Mesendoderm (in vitro differentiated cells): Measurements from ENCODE around the gene CAPS2.

Experiments used
- DNase-seq: peaks from one replicate; pipeline ENCODE4 v3.0.0; 2013
- H2AK5ac ChIP-seq: 2 replicates; pipeline ENCODE4 v1.6.1; 2013; ENCODE audit warnings: low read length, inconsistent platforms
- H2BK120ac ChIP-seq: 2 replicates; pipeline ENCODE4 v1.6.1; 2013; ENCODE audit warnings: low read depth, mild to moderate bottlenecking, low read length, moderate library complexity, mixed read lengths
- H2BK15ac ChIP-seq: replicated peaks from 2 replicates; pipeline ENCODE4 v1.6.1; 2013; ENCODE audit warnings: low read depth, mild to moderate bottlenecking, moderate library complexity
- H2BK5ac ChIP-seq: 2 replicates; pipeline ENCODE4 v1.6.1; 2013; ENCODE audit warnings: low read length, inconsistent platforms
- H3K18ac ChIP-seq: 2 replicates; pipeline ENCODE4 v1.6.1; 2013; ENCODE audit warnings: mild to moderate bottlenecking, low read length, mixed read lengths
- H3K23ac ChIP-seq: one replicate; pipeline ENCODE4 v1.6.1; 2013; ENCODE audit warnings: low read length
- H3K27ac ChIP-seq: 2 replicates; pipeline ENCODE4 v1.5.1; 2013; ENCODE audit warnings: low read depth, mild to moderate bottlenecking, inconsistent platforms, low read length, moderate library complexity
- H3K27me3 ChIP-seq: 2 replicates; pipeline ENCODE4 v1.6.1; 2013; ENCODE audit warnings: low read length, control low read depth, mild to moderate bottlenecking, inconsistent platforms; ENCODE audit not compliant: insufficient read depth, poor library complexity
- H3K36me3 ChIP-seq: 2 replicates; pipeline ENCODE4 v1.6.1; 2013; ENCODE audit warnings: low read length, inconsistent platforms; ENCODE audit not compliant: control insufficient read depth, insufficient read depth
- H3K4ac ChIP-seq: one replicate; pipeline ENCODE4 v1.6.1; 2013; ENCODE audit warnings: low read depth, mild to moderate bottlenecking, low read length, moderate library complexity
- H3K4me1 ChIP-seq: 2 replicates; pipeline ENCODE4 v1.6.1; 2013; ENCODE audit warnings: low read depth, low read length, inconsistent platforms; ENCODE audit not compliant: control insufficient read depth
- H3K4me2 ChIP-seq: 2 replicates; pipeline ENCODE4 v1.6.1; 2013; ENCODE audit warnings: low read length
- H3K4me3 ChIP-seq: 2 replicates; pipeline ENCODE4 v1.5.1; 2013; ENCODE audit warnings: mild to moderate bottlenecking, low read length
- H3K56ac ChIP-seq: one replicate; pipeline ENCODE4 v1.6.1; 2013; ENCODE audit warnings: low read length
- H3K79me1 ChIP-seq: 2 replicates; pipeline ENCODE4 v1.6.1; 2013; ENCODE audit warnings: low read length, inconsistent platforms
- H3K79me2 ChIP-seq: 2 replicates; pipeline ENCODE4 v1.6.1; 2013; ENCODE audit warnings: mild to moderate bottlenecking, low read length; ENCODE audit not compliant: control insufficient read depth, insufficient read depth
- H3K9ac ChIP-seq: 2 replicates; pipeline ENCODE4 v1.6.1; 2013; ENCODE audit warnings: low read length, inconsistent platforms
- H4K5ac ChIP-seq: one replicate; pipeline ENCODE4 v1.6.1; 2013; ENCODE audit warnings: low read length
- H4K8ac ChIP-seq: one replicate; pipeline ENCODE4 v1.6.1; 2013; ENCODE audit warnings: low read depth, mild to moderate bottlenecking, control low read depth, low read length, moderate library complexity
- WGBS: extraction: QIAGEN DNeasy Blood & Tissue Kit; methylation state at CpG from one replicate; pipeline ENCODE4 v1.1.7; 2013; ENCODE audit warnings: low lambda C conversion rate, missing lambda C conversion rate; ENCODE audit not compliant: insufficient coverage; ENCODE audit errors: extremely low coverage; 5-methylcytosine and 5-hydroxymethylcytosine counted together

CAPS2 gene

DNA sequence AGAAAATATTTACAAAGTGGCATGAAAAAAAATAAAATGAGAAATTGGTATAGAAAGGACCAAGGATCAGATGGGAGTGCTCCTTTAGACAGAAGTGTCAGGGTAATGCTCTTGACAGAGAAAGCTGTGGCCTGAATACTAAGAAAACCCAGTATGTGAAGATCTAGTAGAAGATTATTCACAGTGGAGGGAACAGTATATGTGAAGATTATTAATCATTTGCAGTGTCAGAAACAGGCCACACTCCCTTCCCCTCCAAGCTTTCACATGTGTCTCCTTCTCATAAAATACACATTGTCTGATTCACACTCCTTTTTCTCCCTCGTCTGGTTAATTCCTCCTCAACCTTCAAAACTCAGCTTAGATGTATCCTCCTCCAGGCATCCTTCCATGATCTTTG is 41.3 kb downstream of the CAPS2 start:
- Histone ChIP-seq H3K4ac (no peak overlapping the region), H3K79me2 (no peaks in the 10 kb centered on the region), H3K27me3 (no peaks in the 10 kb centered on the region), H3K4me2 (no peak overlapping the region), H2BK15ac (no peak overlapping the region), H2BK5ac (no peak overlapping the region), H3K27ac (no peak overlapping the region), H3K79me1 (no peaks in the 10 kb centered on the region), H4K5ac (no peak overlapping the region), H3K23ac (no peak overlapping the region), H4K8ac (no peak overlapping the region), H3K4me3 (no peak overlapping the region), H3K36me3 (no peaks in the 10 kb centered on the region), H3K4me1 (no peaks in the 10 kb centered on the region), H2BK120ac (no peak overlapping the region), H3K9ac (no peak overlapping the region), H3K56ac (no peak overlapping the region), H3K18ac (no peak overlapping the region), H2AK5ac (no peak overlapping the region)
- no peak for DNase-seq
- WGBS, result no CpG with 5 or more reads among the region's 1 CpG

- Histone ChIP-seq H3K4me1 (no peaks in the 10 kb centered on the region), H3K23ac (no peak overlapping the region), H3K18ac (no peak overlapping the region), H2BK5ac (no peak overlapping the region), H3K27ac (no peak overlapping the region), H2AK5ac (no peak overlapping the region), H3K36me3 (no peaks in the 10 kb centered on the region), H4K5ac (no peak overlapping the region), H2BK120ac (no peak overlapping the region), H3K79me2 (no peaks in the 10 kb centered on the region), H3K9ac (no peak overlapping the region), H4K8ac (no peak overlapping the region), H3K79me1 (no peaks in the 10 kb centered on the region), H2BK15ac (no peak overlapping the region), H3K56ac (no peak overlapping the region), H3K4me3 (no peak overlapping the region), H3K27me3 (no peaks in the 10 kb centered on the region), H3K4me2 (no peak overlapping the region), H3K4ac (no peak overlapping the region)
- DNase-seq, result no peak
- no CpG with 5 or more reads among the region's 2 CpGs for WGBS
Measured at GRCh38 chr12:75275702-75276101, 54.4 kb downstream of the CAPS2 start.

- Histone ChIP-seq H3K9ac (no peak overlapping the region), H3K4me1 (no peaks in the 10 kb centered on the region), H3K4me3 (no peak overlapping the region), H3K23ac (no peak overlapping the region), H2BK120ac (no peak overlapping the region), H3K4ac (no peak overlapping the region), H4K8ac (no peak overlapping the region), H3K18ac (no peak overlapping the region), H3K36me3 (no peaks in the 10 kb centered on the region), H3K79me1 (no peaks in the 10 kb centered on the region), H3K56ac (no peak overlapping the region), H3K79me2 (no peaks in the 10 kb centered on the region), H2BK5ac (no peak overlapping the region), H3K27me3 (no peaks in the 10 kb centered on the region), H3K27ac (no peak overlapping the region), H2BK15ac (no peak overlapping the region), H2AK5ac (no peak overlapping the region), H3K4me2 (no peak overlapping the region), H4K5ac (no peak overlapping the region)
- no CpG with 5 or more reads among the region's 5 CpGs for WGBS
- no peak for DNase-seq
Measured at GRCh38 chr12:75271576-75271975, 58.5 kb downstream of the CAPS2 start.

DNA sequence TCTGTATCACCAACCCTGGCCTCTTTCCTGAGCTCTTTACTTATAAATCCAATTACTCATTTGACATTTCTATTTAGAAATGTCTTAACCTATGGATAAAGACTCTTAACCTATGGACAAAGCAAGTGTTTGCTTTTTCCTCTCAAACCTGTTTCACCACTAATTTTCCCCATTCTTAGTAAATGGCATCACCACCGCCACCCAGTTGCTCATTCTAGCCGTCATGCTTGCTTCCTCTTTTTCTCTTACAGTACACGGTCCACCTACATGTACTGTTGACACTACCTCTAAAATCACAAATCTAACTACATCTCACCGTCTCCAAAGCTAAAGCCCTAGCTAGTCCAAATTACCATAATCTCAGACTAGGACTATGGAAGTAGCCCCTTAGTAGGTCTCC is 60.0 kb downstream of the CAPS2 start:
- H3K4ac ChIP-seq, result no peak overlapping the region
- H2AK5ac ChIP-seq, result no peak overlapping the region
- no peak overlapping the region for H4K5ac ChIP-seq
- no peak overlapping the region for H3K56ac ChIP-seq
- H3K4me3 ChIP-seq, result no peak overlapping the region
- H3K27me3 ChIP-seq, result no peaks in the 10 kb centered on the region
- no peak overlapping the region for H3K18ac ChIP-seq
- no peak overlapping the region for H4K8ac ChIP-seq
- no peak overlapping the region for H3K27ac ChIP-seq
- H3K79me1 ChIP-seq, result no peaks in the 10 kb centered on the region
- DNase-seq, result no peak
- no peak overlapping the region for H2BK120ac ChIP-seq
- no peak overlapping the region for H3K9ac ChIP-seq
- H3K4me2 ChIP-seq, result no peak overlapping the region
- WGBS, result 100% methylated on average over 2 of the region's 4 CpGs
- no peaks in the 10 kb centered on the region for H3K36me3 ChIP-seq
- no peak overlapping the region for H2BK15ac ChIP-seq
- no peaks in the 10 kb centered on the region for H3K4me1 ChIP-seq
- no peaks in the 10 kb centered on the region for H3K79me2 ChIP-seq
- no peak overlapping the region for H3K23ac ChIP-seq
- H2BK5ac ChIP-seq, result no peak overlapping the region

GRCh38 chr12:75269209-75269608 is 60.9 kb downstream of the CAPS2 start:
- Histone ChIP-seq H3K27me3 (no peaks in the 10 kb centered on the region), H3K4me2 (no peak overlapping the region), H2BK120ac (no peak overlapping the region), H4K8ac (no peak overlapping the region), H2BK15ac (no peak overlapping the region), H3K4me3 (no peak overlapping the region), H3K4ac (no peak overlapping the region), H2AK5ac (no peak overlapping the region), H3K23ac (no peak overlapping the region), H3K36me3 (no peaks in the 10 kb centered on the region), H4K5ac (no peak overlapping the region), H2BK5ac (no peak overlapping the region), H3K56ac (no peak overlapping the region), H3K27ac (no peak overlapping the region), H3K4me1 (no peaks in the 10 kb centered on the region), H3K18ac (no peak overlapping the region), H3K79me1 (no peaks in the 10 kb centered on the region), H3K79me2 (no peaks in the 10 kb centered on the region), H3K9ac (no peak overlapping the region)
- WGBS, result 100% methylated on average over 1 of the region's 2 CpGs
- no peak for DNase-seq

DNA sequence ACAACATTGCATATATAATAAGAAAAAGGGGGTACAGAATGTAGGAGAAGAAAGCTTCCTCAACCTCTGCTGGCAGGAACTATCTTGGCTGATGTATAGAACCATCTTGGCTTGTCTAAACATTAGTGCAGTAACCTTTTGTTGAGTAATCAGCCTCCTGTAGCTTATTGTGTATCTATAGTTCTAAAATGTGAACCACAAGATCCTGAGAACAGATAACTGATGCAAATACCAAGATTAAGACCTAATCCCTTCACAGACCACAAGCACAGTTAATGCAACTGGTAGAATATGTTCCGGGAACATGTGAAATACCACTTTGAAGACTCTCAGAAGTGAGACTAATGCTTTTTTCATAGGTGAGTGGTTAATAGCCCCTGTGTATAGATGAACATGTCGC is 69.8 kb downstream of the CAPS2 start:
- Histone ChIP-seq H3K79me2 (no peaks in the 10 kb centered on the region), H3K79me1 (no peaks in the 10 kb centered on the region), H2BK5ac (no peak overlapping the region), H3K4me3 (no peak overlapping the region), H3K56ac (no peak overlapping the region), H3K9ac (no peak overlapping the region), H2AK5ac (no peak overlapping the region), H2BK120ac (no peak overlapping the region), H3K36me3 (no peaks in the 10 kb centered on the region), H3K27ac (no peak overlapping the region), H3K27me3 (no peaks in the 10 kb centered on the region), H4K8ac (no peak overlapping the region), H3K4ac (no peak overlapping the region), H3K18ac (no peak overlapping the region), H3K4me1 (no peaks in the 10 kb centered on the region), H3K4me2 (no peak overlapping the region), H2BK15ac (no peak overlapping the region), H3K23ac (no peak overlapping the region), H4K5ac (no peak overlapping the region)
- no peak for DNase-seq
- no CpG with 5 or more reads among the region's 2 CpGs for WGBS
